GM10266 (cell line): ENCODE data around the gene TNKS2.
"Not testable (repeated sequence)": the region's sequence is repeated elsewhere in the genome, so short reads cannot be mapped to it uniquely, and the experiment has no call there.

Source experiments
- DNase-seq: peaks from one replicate; pipeline ENCODE4 v3.0.0; 2012; ENCODE audit errors: extremely low spot score
- CTCF ChIP-seq: IDR thresholded peaks from 2 replicates; pipeline ENCODE4 v1.5.1; 2012; ENCODE audit warnings: mild to moderate bottlenecking, low read depth; ENCODE audit not compliant: control insufficient read depth, insufficient read depth; ENCODE audit errors: missing control alignments

TNKS2 gene

GRCh38 chr10:91885362-91886079, 87.3 kb downstream of the TNKS2 start:
- DNase-seq, result no peak
- TF ChIP-seq CTCF, result no peak

GRCh38 chr10:91886954-91887271, 88.7 kb downstream of the TNKS2 start:
- DNase-seq, result no peak
- TF ChIP-seq CTCF, result no peak

DNA sequence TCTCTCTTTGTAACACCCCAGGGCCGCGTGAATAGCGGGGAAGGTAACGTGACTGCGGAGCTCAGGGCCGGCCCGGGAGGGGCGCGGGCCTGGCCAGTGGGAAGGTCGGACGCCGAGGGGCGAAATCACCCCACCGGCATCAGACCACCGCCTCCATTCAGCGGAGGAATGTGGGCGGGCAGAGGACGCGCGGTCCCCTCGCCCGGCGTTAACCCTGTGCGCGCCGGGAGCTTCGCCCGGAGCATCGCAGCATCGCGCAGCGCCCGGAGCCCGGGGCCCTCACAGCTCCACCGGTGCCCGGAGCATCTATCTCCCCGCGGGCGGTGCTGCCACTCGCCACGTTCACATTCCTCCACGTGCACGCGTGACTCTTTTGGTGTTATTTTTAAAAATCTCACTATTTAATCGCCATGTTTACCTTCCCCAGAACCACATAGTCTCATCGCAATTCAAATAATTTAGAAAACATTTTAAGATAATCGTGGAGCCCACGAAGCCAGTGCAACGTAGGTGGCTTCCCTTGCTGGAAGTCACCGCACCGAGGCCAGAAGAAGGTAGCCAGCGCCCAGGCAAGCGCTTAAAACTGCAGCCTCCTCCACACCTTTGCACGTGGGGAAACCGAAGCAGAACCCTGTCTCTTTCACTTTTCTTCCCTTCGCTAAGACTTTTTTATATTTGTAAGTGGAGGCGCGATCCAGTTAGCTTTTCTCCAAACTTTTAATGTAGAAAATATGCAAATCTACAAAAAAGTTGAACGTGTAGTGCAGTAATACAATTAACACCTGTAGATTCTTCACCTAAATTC, 89.2 kb downstream of the TNKS2 start:
- peak; percentile 50 for DNase-seq
- TF ChIP-seq CTCF, result no peak

GRCh38 chr10:91891125-91892001, 93.1 kb downstream of the TNKS2 start:
- TF ChIP-seq CTCF, result no peak
- no peak for DNase-seq

DNA sequence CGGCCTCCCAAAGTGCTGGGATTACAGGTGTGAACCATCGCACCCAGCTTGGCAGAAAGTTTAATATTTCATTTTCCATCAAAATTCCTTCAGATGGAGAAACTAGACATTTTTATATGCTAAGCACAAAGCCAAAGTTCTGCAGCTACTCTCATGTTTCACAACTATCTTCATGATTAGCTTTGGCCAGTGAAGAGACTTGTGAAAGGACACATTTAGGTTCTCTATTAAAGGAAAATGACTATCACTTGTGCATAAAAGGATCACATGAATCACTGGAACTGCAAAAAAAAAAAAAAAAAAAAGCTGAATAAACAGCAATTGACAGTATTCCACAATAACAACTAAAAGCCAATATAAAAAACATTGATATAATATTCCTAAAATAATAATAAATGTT, 94.8 kb downstream of the TNKS2 start:
- no peak for TF ChIP-seq CTCF
- no peak for DNase-seq

DNA sequence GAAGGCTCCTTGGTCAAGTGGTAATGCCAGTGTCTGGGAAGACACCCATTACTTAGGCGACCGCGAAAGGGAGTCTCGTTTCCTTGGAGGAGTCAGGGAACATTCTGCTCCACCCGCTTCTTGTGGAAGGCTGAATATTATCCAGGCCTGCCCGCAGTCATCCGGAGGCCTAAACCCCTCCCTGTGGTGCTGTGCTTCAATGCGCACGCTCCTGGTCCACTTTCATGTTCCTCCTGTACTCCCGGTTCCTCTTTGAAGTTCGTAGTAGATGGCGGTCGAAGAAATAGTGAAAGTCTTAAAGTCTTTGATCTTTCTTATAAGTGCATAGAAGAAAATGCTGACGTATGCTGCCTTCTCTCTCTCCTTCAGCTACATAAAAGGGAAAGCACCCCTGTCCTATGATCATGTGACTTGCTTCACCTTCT, 96.0 kb downstream of the TNKS2 start:
- DNase-seq, result not testable (repeated sequence)

GRCh38 chr10:91896212-91896756, 98.1 kb downstream of the TNKS2 start:
- no peak for DNase-seq
- no peak for TF ChIP-seq CTCF
